HEK293T (cell line): ENCODE measurements around the gene EDC4.
A peak's percentile ranks its signal among the peaks of the same experiment; 100 is the strongest.

Source experiments
- CTCF ChIA-PET: fragments of 350-600 bp; formaldehyde crosslinking; extraction: SDS; loops from one replicate; lab custom pipeline; 2021; ENCODE audit warnings: antibody characterized with exemption, inconsistent platforms; lab: Yijun Ruan, JAX
- POLR2A ChIA-PET: fragments of 350-600 bp; formaldehyde crosslinking; extraction: SDS; loops from one replicate; lab custom pipeline; 2020; ENCODE audit warnings: antibody characterized with exemption, inconsistent platforms; lab: Yijun Ruan, JAX
- DNase-seq: peaks from one replicate; pipeline ENCODE4 v3.0.0; 2012; ENCODE audit warnings: mixed read lengths; ENCODE audit errors: extremely low spot score
- ARNT ChIP-seq: fragments of 450-650 bp; IDR thresholded peaks from 2 replicates; pipeline ENCODE4 v1.6.1; 2017; ENCODE audit warnings: mild to moderate bottlenecking
- BHLHE40 ChIP-seq: fragments of 450-650 bp; IDR thresholded peaks from 2 replicates; pipeline ENCODE4 v1.6.1; 2016; ENCODE audit warnings: mild to moderate bottlenecking, moderate library complexity, borderline replicate concordance
- CTBP1 ChIP-seq: fragments of 450-650 bp; IDR thresholded peaks from 2 replicates; pipeline ENCODE4 v1.6.1; 2016; ENCODE audit warnings: borderline replicate concordance
- ELF4 ChIP-seq: fragments of 450-650 bp; IDR thresholded peaks from 2 replicates; pipeline ENCODE4 v1.6.1; 2017; ENCODE audit warnings: antibody characterized with exemption
- FOXA1 ChIP-seq: fragments of 450-650 bp; IDR thresholded peaks from 2 replicates; pipeline ENCODE4 v1.6.1; 2016; ENCODE audit warnings: mild to moderate bottlenecking
- FOXK2 ChIP-seq: fragments of 450-650 bp; IDR thresholded peaks from 2 replicates; pipeline ENCODE4 v1.6.1; 2016; ENCODE audit warnings: mild to moderate bottlenecking
- FOXM1 ChIP-seq: fragments of 450-650 bp; IDR thresholded peaks from 2 replicates; pipeline ENCODE4 v1.6.1; 2017; ENCODE audit warnings: mild to moderate bottlenecking, borderline replicate concordance
- HDGF ChIP-seq: fragments of 450-650 bp; IDR thresholded peaks from 2 replicates; pipeline ENCODE4 v1.6.1; 2017; ENCODE audit warnings: antibody characterized with exemption, borderline replicate concordance
- L3MBTL2 ChIP-seq: fragments of 450-650 bp; conservative IDR thresholded peaks from 2 replicates; pipeline ENCODE4 v1.6.1; 2016; ENCODE audit warnings: mild to moderate bottlenecking
- LEF1 ChIP-seq: fragments of 450-650 bp; IDR thresholded peaks from 2 replicates; pipeline ENCODE4 v1.6.1; 2017; ENCODE audit warnings: mild to moderate bottlenecking, borderline replicate concordance
- NFRKB ChIP-seq: fragments of 450-650 bp; IDR thresholded peaks from 2 replicates; pipeline ENCODE4 v1.6.1; 2016; ENCODE audit warnings: mild to moderate bottlenecking, moderate library complexity
- SP1 ChIP-seq: fragments of 450-650 bp; IDR thresholded peaks from 2 replicates; pipeline ENCODE4 v1.6.1; 2017
- SUZ12 ChIP-seq: fragments of 450-650 bp; IDR thresholded peaks from 2 replicates; pipeline ENCODE4 v1.6.1; 2016; ENCODE audit warnings: mild to moderate bottlenecking
- TARDBP ChIP-seq: fragments of 450-650 bp; IDR thresholded peaks from 2 replicates; pipeline ENCODE4 v1.6.1; 2016
- ZNF384 ChIP-seq: fragments of 450-650 bp; IDR thresholded peaks from 2 replicates; pipeline ENCODE4 v1.6.1; 2016
- TF ChIP-seq, protein P1 (sequence below): fragments of 450-650 bp; IDR thresholded peaks from 2 replicates; pipeline ENCODE4 v1.6.1; 2016

Gene EDC4

DNA sequence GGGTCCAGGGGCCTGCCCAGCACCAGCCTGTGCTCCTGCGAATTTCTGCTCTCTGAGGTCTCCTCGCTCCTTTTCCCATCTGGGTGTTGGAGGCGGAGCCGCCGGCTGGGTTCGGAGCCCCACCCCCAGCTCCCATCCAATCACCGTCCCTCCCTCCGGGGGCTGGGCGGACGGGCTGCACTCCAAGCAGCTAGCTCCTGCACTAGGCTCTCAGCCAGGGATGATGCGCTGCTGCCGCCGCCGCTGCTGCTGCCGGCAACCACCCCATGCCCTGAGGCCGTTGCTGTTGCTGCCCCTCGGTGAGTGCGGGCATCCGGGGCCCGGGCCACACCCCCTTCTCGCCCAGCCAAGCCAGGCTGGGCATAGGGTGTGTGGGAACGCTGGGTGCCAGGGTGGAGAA, 11.8 kb downstream of the EDC4 start, which contains the start of gene NRN1L:
NRN1L (plus strand) TSS at position 202 of the 400 bp plus-strand sequence; CDS start at position 221, 19 bp downstream.
- no peak for TF ChIP-seq SUZ12
- no peak for TF ChIP-seq NFRKB
- TF ChIP-seq FOXK2 = no peak
- no peak for TF ChIP-seq BHLHE40
- ChIA-PET POLR2A (interaction anchor here (1.1 to 1.4 kb wide), 3 partner anchors 11 to 12 kb away, joined by 3 to 4 read pairs (median 4); partner anchors contain the start of gene EDC4), CTCF (interaction anchor here (0.6 to 2.3 kb wide), 8 partner anchors 10 to 228 kb away, joined by 3 to 8 read pairs (median 4); partner anchors contain the start of gene EDC4)
- DNase-seq = peak; percentile 78

DNA sequence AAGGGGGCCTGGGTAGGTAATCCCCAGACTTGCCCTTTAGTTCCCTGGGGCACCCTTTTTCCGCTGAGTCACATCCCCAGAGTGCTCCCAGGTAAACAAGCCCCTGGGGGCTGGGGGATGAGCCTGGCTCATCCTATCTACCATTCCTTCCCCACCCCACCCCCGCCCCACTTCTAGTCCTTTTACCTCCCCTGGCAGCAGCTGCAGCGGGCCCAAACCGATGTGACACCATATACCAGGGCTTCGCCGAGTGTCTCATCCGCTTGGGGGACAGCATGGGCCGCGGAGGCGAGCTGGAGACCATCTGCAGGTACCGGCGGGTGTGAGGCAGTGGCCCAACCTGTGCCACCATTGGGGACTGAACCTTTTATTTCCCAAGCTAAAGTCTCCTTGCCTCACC, 12.7 kb downstream of the EDC4 start:
- POLR2A ChIA-PET = interaction anchor here (0.8 to 1.1 kb wide), 2 partner anchors 12 to 225 kb away, joined by 4 read pairs; partner anchors contain the start of genes ACD, EDC4 and PARD6A
- DNase-seq = no peak
- TF ChIP-seq, protein P1, sequence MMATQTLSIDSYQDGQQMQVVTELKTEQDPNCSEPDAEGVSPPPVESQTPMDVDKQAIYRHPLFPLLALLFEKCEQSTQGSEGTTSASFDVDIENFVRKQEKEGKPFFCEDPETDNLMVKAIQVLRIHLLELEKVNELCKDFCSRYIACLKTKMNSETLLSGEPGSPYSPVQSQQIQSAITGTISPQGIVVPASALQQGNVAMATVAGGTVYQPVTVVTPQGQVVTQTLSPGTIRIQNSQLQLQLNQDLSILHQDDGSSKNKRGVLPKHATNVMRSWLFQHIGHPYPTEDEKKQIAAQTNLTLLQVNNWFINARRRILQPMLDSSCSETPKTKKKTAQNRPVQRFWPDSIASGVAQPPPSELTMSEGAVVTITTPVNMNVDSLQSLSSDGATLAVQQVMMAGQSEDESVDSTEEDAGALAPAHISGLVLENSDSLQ = no peak
- no peak for TF ChIP-seq ZNF384
- CTCF ChIA-PET = interaction anchor here (0.8 kb wide), 1 partner anchor 12 kb away, joined by 3 read pairs; the partner anchor contains the start of gene EDC4

DNA sequence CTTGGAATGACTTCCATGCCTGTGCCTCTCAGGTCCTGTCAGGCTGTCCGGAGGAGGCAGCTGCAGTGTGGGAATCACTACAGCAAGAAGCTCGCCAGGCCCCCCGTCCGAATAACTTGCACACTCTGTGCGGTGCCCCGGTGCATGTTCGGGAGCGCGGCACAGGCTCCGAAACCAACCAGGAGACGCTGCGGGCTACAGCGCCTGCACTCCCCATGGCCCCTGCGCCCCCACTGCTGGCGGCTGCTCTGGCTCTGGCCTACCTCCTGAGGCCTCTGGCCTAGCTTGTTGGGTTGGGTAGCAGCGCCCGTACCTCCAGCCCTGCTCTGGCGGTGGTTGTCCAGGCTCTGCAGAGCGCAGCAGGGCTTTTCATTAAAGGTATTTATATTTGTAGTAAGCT, 13.1 kb downstream of the EDC4 start:
- DNase-seq = no peak
- ChIA-PET POLR2A (interaction anchor here (0.8 to 1.2 kb wide), 4 partner anchors 11 to 226 kb away, joined by 3 to 4 read pairs (median 4); partner anchors contain the start of genes ACD, DDX28, DUS2 and EDC4), CTCF (interaction anchor here (0.8 kb wide), 1 partner anchor 13 kb away, joined by 3 read pairs; the partner anchor contains the start of gene EDC4)
- no peak for TF ChIP-seq FOXM1
- TF ChIP-seq NFRKB = no peak
- TF ChIP-seq FOXA1 = no peak
- TF ChIP-seq HDGF = no peak
- TF ChIP-seq, protein P1 = no peak
- no peak for TF ChIP-seq CTBP1
- TF ChIP-seq SUZ12 = no peak
- no peak for TF ChIP-seq L3MBTL2
- no peak for TF ChIP-seq LEF1
- TF ChIP-seq TARDBP = no peak
- TF ChIP-seq SP1 = no peak
- TF ChIP-seq ZNF384 = no peak
- TF ChIP-seq FOXK2 = no peak
- no peak for TF ChIP-seq ARNT
- no peak for TF ChIP-seq ELF4
- TF ChIP-seq BHLHE40 = no peak

DNA sequence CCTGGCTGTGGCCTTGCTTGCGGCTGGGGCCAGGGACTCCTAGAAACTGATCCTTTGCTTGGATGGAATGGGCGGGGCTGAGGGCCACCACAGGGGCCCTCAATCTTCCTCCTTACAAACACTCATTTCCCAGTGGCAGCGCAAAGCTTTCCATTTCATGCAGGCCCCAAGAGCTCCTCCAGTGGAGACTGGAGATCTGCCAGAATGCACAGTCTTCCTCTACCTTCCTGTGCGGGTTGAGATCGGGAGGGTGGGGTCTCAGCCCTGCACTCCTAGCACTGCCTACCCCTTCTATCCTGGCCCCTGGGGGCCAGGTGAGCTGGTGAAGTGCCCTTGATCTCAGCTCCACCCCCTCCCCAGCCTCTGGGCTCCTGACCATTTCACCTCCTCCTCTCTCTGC, 13.5 kb downstream of the EDC4 start:
- TF ChIP-seq L3MBTL2 (no peak), SUZ12 (no peak), FOXA1 (no peak), CTBP1 (no peak), TARDBP (no peak), ZNF384 (no peak), ARNT (no peak), NFRKB (no peak), BHLHE40 (no peak), FOXM1 (no peak), HDGF (no peak)
- TF ChIP-seq, protein P1 = no peak
- no peak for DNase-seq

DNA sequence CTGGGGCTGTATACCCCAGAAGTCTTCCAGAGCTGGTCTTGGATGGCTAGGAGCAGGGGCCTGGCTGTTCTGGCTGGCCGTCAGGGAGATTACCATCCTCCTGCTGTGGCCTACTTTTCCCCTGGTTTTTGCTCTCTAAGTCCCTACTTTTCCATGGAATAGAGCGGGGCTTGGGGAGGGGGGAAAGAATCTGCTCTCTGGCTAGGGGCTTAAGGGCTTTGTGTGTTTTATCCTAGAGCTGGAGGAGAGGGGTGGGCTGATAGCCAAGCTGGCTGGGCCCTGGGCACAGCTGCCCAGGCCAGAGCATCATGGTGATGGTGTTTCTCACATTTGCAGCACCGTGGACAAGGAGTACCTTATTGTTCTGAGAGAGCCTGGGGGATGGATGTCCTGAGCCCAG, 15.5 kb downstream of the EDC4 start:
- DNase-seq = no peak
- CTCF ChIA-PET = interaction anchor here (0.6 kb wide), 1 partner anchor 72 kb away, joined by 3 read pairs; no protein-coding TSS in a partner anchor
- POLR2A ChIA-PET = interaction anchor here (0.9 kb wide), 1 partner anchor 10 kb away, joined by 3 read pairs; no protein-coding TSS in a partner anchor
- TF ChIP-seq NFRKB = no peak
- TF ChIP-seq ELF4 = no peak

More for the DNA sequence above, 13.5 kb downstream of the EDC4 start:
- ChIA-PET CTCF (interaction anchor here (0.8 kb wide), 1 partner anchor 13 kb away, joined by 3 read pairs; the partner anchor contains the start of gene EDC4), POLR2A (interaction anchor here (0.8 to 1.2 kb wide), 3 partner anchors 11 to 226 kb away, joined by 3 to 4 read pairs (median 3); partner anchors contain the start of genes ACD, DDX28, DUS2 and PARD6A)

DNA sequence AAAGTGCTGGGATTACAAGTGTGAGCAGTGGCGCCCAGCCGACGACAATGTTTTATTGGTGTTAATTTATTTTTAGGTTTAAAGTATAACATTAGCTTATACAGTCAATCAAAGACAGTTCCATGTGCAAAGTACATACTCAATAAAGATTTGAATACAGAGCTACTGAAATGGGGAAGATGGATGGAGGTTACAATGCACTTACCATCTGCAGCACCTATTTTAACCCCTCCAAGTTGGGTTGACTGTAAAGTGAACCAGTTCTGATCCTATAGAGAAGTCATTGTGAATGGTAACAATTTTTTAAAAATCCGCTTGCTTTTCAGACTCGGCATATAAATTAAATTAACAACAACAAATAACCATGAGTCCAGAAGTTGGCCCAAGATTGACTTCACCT, 19.5 kb downstream of the EDC4 start:
- TF ChIP-seq ELF4 (no peak), BHLHE40 (no peak), FOXM1 (no peak), FOXK2 (no peak), NFRKB (no peak), HDGF (no peak), SP1 (no peak), SUZ12 (no peak), ZNF384 (no peak), LEF1 (no peak), L3MBTL2 (no peak; the same call in 1 of the 2 replicates), TARDBP (no peak), FOXA1 (no peak), ARNT (no peak)
- TF ChIP-seq, protein P1 = no peak
- CTCF ChIA-PET = no interaction called here
- POLR2A ChIA-PET = interaction anchor here (0.8 to 1.6 kb wide), 7 partner anchors 9 to 359 kb away, joined by 3 to 6 read pairs (median 4); no protein-coding TSS in a partner anchor
- DNase-seq = no peak
